ENCODE data around the gene SPATA3. TPM values are rescaled to one million over a fixed set of nuclear protein-coding genes. Genes with fewer than 3 reads are reported as not detected.

The SPATA3 gene
- total RNA-seq, 4 donors from 2014 or later: not detected

DNA sequence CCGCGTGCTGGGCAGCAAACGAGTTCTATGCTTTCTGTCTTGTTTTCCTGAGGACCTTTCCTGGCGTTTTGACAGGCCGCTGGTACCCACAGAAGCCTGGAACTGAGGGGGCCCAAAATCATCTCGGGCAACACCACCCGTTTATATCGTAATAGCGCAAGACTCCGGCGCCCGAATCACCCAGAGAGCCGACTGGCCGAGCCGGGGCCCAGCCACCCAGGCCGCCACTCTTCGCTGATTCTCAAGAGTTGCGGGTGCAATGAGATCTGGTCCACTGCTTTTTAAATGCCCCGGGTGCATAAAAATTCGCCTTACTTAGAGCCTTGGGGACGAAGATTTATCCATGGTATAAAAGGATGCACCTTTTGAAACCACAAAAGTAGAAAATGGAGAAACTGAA lies 6.2 kb upstream of the SPATA3 start:
- DNase-seq (ENCODE audit: low spot score in 2 of 2): no peak
- Histone ChIP-seq H3K27me3 (peaks cover 0 to 24% of the 10 kb centered on the region in 2 donors), H3K27ac (no peak overlapping the region), H3K9me3 (peaks cover 0 to 4% (median 0%) of the 10 kb centered on the region in 4 donors), H3K36me3 (no peaks in the 10 kb centered on the region), H3K4me3 (no peak overlapping the region), H3K4me1 (peaks cover 0 to 5% (median 2%) of the 10 kb centered on the region in 4 donors)
- TF ChIP-seq, protein P1, sequence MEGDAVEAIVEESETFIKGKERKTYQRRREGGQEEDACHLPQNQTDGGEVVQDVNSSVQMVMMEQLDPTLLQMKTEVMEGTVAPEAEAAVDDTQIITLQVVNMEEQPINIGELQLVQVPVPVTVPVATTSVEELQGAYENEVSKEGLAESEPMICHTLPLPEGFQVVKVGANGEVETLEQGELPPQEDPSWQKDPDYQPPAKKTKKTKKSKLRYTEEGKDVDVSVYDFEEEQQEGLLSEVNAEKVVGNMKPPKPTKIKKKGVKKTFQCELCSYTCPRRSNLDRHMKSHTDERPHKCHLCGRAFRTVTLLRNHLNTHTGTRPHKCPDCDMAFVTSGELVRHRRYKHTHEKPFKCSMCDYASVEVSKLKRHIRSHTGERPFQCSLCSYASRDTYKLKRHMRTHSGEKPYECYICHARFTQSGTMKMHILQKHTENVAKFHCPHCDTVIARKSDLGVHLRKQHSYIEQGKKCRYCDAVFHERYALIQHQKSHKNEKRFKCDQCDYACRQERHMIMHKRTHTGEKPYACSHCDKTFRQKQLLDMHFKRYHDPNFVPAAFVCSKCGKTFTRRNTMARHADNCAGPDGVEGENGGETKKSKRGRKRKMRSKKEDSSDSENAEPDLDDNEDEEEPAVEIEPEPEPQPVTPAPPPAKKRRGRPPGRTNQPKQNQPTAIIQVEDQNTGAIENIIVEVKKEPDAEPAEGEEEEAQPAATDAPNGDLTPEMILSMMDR (IDR thresholded peaks at IDR 0.05): no peak
- TF ChIP-seq POLR2A (IDR thresholded peaks at IDR 0.05) (no peak), EP300 (IDR thresholded peaks at IDR 0.05) (no peak)
- WGBS, 2 donors: 94 to 95% methylated on average over 21 of the region's 21 CpGs

DNA sequence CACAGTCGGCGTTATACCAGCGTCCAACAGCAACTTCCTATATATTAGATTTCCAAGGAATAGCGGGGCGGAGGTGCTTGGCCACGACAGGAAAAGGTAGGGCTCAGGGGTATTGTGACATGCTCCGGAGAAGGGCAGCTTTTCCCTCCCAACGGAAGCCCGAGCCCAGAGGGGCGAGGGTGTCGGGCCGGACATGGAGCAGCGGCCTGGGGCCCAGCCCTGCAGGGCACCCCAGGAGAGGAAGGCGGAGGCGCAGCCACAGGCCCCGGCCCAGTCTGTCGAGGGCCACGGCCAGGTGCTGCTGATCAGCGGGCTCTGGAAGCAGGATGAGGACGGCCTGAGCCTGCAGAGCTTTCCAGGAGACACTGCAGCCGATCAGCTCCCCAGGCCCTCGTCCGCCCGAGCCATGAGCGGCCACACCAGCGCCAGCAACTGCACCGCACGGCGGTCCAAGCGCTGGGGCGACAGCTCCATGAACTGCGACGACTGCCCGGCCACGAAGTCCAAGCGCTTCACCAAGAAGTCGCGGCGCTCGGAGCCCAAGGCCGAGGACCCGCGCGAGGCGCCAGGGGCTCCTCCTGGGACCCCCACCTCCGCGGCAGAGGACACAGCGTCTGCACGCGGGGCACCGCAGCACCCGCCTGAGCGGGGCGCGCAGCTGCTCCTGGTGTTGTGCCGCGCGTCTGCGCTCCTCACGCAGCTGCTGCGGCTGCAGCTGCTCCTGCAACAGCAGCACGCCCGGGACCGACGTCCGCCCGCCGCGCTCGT lies 5.6 kb upstream of the SPATA3 start:
- H3K9me3 ChIP-seq: peaks cover 0 to 4% (median 0%) of the 10 kb centered on the region in 4 donors
- no peak for TF ChIP-seq POLR2A (IDR thresholded peaks at IDR 0.05)
- no peak for TF ChIP-seq EP300 (IDR thresholded peaks at IDR 0.05)
- TF ChIP-seq, protein P1 (IDR thresholded peaks at IDR 0.05): no peak
- DNase-seq (ENCODE audit: low spot score in 2 of 2): no peak
- H3K4me1 ChIP-seq: peaks cover 0 to 5% (median 2%) of the 10 kb centered on the region in 4 donors
- 58 to 86% methylated on average over 18 to 31 of the region's 70 CpGs for WGBS, 2 donors
- H3K36me3 ChIP-seq: no peaks in the 10 kb centered on the region
- H3K27ac ChIP-seq: no peak overlapping the region
- peaks cover 0 to 24% of the 10 kb centered on the region in 2 donors for H3K27me3 ChIP-seq
- H3K4me3 ChIP-seq: no peak overlapping the region

DNA sequence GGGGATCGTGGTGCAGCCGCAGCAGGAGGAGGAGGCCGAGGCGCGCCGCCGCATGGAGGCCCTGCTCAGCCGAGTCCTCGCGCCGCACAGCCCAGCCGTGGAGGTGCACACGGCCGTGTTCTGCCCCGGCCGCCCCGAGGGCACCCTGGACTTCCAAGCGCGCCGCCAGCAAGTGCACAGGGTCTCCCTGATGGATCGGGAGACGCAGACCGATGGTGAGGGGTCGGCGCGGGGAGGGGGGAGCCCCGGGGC lies 5.1 kb upstream of the SPATA3 start:
- Histone ChIP-seq H3K27me3 (peaks cover 0 to 24% of the 10 kb centered on the region in 2 donors), H3K9me3 (peaks cover 0 to 4% (median 0%) of the 10 kb centered on the region in 4 donors), H3K4me3 (no peak overlapping the region), H3K36me3 (no peaks in the 10 kb centered on the region), H3K27ac (no peak overlapping the region), H3K4me1 (peaks cover 0 to 5% (median 2%) of the 10 kb centered on the region in 4 donors)
- TF ChIP-seq POLR2A (IDR thresholded peaks at IDR 0.05) (no peak), EP300 (IDR thresholded peaks at IDR 0.05) (no peak)
- TF ChIP-seq, protein P1 (IDR thresholded peaks at IDR 0.05): no peak
- WGBS, 2 donors: 53% methylated on average over 23 of the region's 27 CpGs; no CpG with 5 or more reads in 1 of the 2 donors
- no peak for DNase-seq (ENCODE audit: low spot score in 2 of 2)

DNA sequence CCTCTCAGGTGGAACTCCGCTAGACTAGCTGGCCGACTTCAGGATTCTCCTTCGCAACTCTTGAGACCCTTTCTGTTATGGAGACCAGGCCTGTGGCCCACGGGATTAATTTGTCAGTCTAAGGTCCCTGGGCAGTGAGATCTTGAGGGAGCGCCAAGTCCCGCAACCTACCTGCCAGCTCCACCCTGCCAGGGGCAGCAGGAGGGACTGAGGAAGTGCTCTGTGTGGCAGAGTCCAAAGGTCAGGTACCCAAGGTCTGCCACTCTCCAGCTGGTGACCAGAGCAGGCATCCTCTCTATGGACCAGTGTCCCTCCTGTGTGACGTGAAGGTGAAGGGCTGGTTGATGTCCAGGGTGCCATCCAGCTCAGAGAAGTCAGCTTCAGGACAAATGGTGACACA lies 4.3 kb upstream of the SPATA3 start:
- peaks cover 0 to 4% (median 0%) of the 10 kb centered on the region in 4 donors for H3K9me3 ChIP-seq
- no peak overlapping the region for H3K27ac ChIP-seq
- no peaks in the 10 kb centered on the region for H3K36me3 ChIP-seq
- no peak for DNase-seq (ENCODE audit: low spot score in 2 of 2)
- no peak overlapping the region for H3K4me3 ChIP-seq
- peaks cover 0 to 5% (median 2%) of the 10 kb centered on the region in 4 donors for H3K4me1 ChIP-seq
- TF ChIP-seq EP300 (IDR thresholded peaks at IDR 0.05): no peak
- WGBS, 2 donors: 89% methylated on average over 7 of the region's 7 CpGs
- H3K27me3 ChIP-seq: peaks cover 0 to 24% of the 10 kb centered on the region in 2 donors

DNA sequence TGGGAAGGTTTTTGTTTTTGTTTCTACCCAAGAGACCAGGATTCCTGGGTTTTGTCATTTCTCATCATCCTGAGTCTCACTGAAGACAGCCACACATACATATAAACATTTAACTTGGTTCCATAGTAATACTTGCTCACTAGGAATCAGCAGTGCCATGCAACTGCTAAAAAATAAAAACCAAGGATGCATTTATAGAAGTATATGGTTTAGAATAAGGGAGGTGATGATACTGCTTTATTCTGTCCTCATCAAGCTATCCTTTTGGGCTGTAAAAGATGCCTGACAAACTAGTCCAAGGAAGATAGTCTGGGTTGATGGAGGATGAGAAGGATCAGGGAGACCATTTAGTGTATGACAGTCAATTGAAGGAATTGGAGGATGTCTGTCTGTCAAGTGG lies 740 bp downstream of the SPATA3 start:
- no peak for TF ChIP-seq POLR2A (IDR thresholded peaks at IDR 0.05)
- TF ChIP-seq, protein P1 (IDR thresholded peaks at IDR 0.05): no peak
- TF ChIP-seq EP300 (IDR thresholded peaks at IDR 0.05): no peak

More for the DNA sequence above, 740 bp downstream of the SPATA3 start:
- H3K4me1 ChIP-seq: no peaks in the 10 kb centered on the region
- H3K4me3 ChIP-seq: no peak overlapping the region
- no peaks in the 10 kb centered on the region for H3K9me3 ChIP-seq
- no peaks in the 10 kb centered on the region for H3K36me3 ChIP-seq
- DNase-seq (ENCODE audit: low spot score in 2 of 2): no peak
- no peak overlapping the region for H3K27ac ChIP-seq
- H3K27me3 ChIP-seq: peaks cover 0 to 26% of the 10 kb centered on the region in 2 donors

Data from tibial nerve (tissue), 4 donors.